ENCODE measurements around the gene CCDC107. TPM values are rescaled to one million over a fixed set of nuclear protein-coding genes. Genes with fewer than 3 reads are reported as not detected.

Gene CCDC107
- total and polyA plus RNA-seq, 2 of the 13 experiments (the other 11 are each of a cell fraction or from before 2014, with no cell fraction given) = 7.1 to 15.2 TPM

- in situ Hi-C loops (cut with HindIII; ENCODE audit: extremely low pct_ligation_motif_present, low pct_unique_long_range_greater_than_20kb) = no loop called here
- H3K9me3 ChIP-seq (ENCODE audit: low read length) = no peaks in the 10 kb centered on the region
- H3K4me2 ChIP-seq (ENCODE audit: low read depth, low read length) = peak overlapping the region; percentile 85
- FAIRE-seq = no peak
- intact Hi-C loops (cut with micrococcal nuclease; ENCODE audit: unreplicated experiment) = no loop called here
- H3K36me3 ChIP-seq (replicated peaks in 1 of 2; ENCODE audit: control insufficient read depth in 1 of 2, insufficient read depth in 2 of 2, low read length in 2 of 2) = no peaks in the 10 kb centered on the region
- H3K4me1 ChIP-seq (ENCODE audit: insufficient read depth, low read length) = peaks cover 61% of the 10 kb centered on the region
- no peak for DNase-seq (ENCODE audit: low spot score)
- H4K20me1 ChIP-seq (ENCODE audit: insufficient read depth, low read length) = no peaks in the 10 kb centered on the region
- TF ChIP-seq IKZF4 (CRISPR knock-in tag; IDR thresholded peaks at IDR 0.05; ENCODE audit: borderline replicate concordance, low read depth, not compliant biosample characterization) (no peak), PREB (CRISPR knock-in tag; IDR thresholded peaks at IDR 0.05) (no peak), ZNF589 (CRISPR knock-in tag; conservative IDR thresholded peaks at IDR 0.05) (no peak), PITX1 (CRISPR knock-in tag; IDR thresholded peaks at IDR 0.05) (0 out of 2 replicates have a peak, but pooled peaks have one; percentile 3), ZNF468 (CRISPR knock-in tag; IDR thresholded peaks at IDR 0.05) (no peak), ZSCAN29 (CRISPR knock-in tag; conservative IDR thresholded peaks at IDR 0.05) (no peak), ZNF263 (CRISPR knock-in tag; IDR thresholded peaks at IDR 0.05) (peak; percentile 84), ZNF709 (CRISPR knock-in tag; IDR thresholded peaks at IDR 0.05) (peak; percentile 38; the same call in 1 of the 2 replicates), JUN (CRISPR knock-in tag; IDR thresholded peaks at IDR 0.05) (no peak), ZSCAN5A (CRISPR knock-in tag; IDR thresholded peaks at IDR 0.05; ENCODE audit: borderline replicate concordance) (no peak), TEAD2 (CRISPR knock-in tag; IDR thresholded peaks at IDR 0.05) (no peak), ZNF337 (CRISPR knock-in tag; IDR thresholded peaks at IDR 0.05; ENCODE audit: borderline replicate concordance, low read depth) (peak; percentile 67; the same call in 1 of the 2 replicates), ELF1 (CRISPR knock-in tag; IDR thresholded peaks at IDR 0.05) (no peak), THAP9 (CRISPR knock-in tag; IDR thresholded peaks at IDR 0.05; ENCODE audit: borderline replicate concordance) (0 out of 2 replicates have a peak, but pooled peaks have one; percentile 6)
- TF ChIP-seq, protein P1, sequence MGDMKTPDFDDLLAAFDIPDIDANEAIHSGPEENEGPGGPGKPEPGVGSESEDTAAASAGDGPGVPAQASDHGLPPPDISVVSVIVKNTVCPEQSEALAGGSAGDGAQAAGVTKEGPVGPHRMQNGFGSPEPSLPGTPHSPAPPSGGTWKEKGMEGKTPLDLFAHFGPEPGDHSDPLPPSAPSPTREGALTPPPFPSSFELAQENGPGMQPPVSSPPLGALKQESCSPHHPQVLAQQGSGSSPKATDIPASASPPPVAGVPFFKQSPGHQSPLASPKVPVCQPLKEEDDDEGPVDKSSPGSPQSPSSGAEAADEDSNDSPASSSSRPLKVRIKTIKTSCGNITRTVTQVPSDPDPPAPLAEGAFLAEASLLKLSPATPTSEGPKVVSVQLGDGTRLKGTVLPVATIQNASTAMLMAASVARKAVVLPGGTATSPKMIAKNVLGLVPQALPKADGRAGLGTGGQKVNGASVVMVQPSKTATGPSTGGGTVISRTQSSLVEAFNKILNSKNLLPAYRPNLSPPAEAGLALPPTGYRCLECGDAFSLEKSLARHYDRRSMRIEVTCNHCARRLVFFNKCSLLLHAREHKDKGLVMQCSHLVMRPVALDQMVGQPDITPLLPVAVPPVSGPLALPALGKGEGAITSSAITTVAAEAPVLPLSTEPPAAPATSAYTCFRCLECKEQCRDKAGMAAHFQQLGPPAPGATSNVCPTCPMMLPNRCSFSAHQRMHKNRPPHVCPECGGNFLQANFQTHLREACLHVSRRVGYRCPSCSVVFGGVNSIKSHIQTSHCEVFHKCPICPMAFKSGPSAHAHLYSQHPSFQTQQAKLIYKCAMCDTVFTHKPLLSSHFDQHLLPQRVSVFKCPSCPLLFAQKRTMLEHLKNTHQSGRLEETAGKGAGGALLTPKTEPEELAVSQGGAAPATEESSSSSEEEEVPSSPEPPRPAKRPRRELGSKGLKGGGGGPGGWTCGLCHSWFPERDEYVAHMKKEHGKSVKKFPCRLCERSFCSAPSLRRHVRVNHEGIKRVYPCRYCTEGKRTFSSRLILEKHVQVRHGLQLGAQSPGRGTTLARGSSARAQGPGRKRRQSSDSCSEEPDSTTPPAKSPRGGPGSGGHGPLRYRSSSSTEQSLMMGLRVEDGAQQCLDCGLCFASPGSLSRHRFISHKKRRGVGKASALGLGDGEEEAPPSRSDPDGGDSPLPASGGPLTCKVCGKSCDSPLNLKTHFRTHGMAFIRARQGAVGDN (CRISPR knock-in tag; IDR thresholded peaks at IDR 0.05) = peak; percentile 36
- no peaks in the 10 kb centered on the region for H3K27me3 ChIP-seq (ENCODE audit: control insufficient read depth in 1 of 2, insufficient read depth in 2 of 2, low read length in 2 of 2)
- H3K79me2 ChIP-seq (ENCODE audit: insufficient read depth, low read length) = no peaks in the 10 kb centered on the region
- ChIA-PET CTCF (ENCODE audit: low intra/inter-chr PET ratio, low total read pairs) (no interaction called here), POLR2A (interaction anchor here (0.8 to 1.5 kb wide), 4 partner anchors 9 to 23 kb away, joined by 3 to 6 read pairs (median 4); partner anchors contain the start of gene ARHGEF39)
- no peak overlapping the region for H3K27ac ChIP-seq (ENCODE audit: extremely low read length, insufficient read depth, low read length)
- 18% methylated on average over 2 of the region's 3 CpGs for WGBS (ENCODE audit: low lambda C conversion rate)
- H2AFZ ChIP-seq (ENCODE audit: low read length) = no peak overlapping the region
- no TSS peak for BruUV-seq (replicated peaks)
- no peak for ATAC-seq
- peak overlapping the region; percentile 27 to 73 (median 57); a peak in 5 of 6 replicates for H3K4me3 ChIP-seq (replicated peaks in 1 of 3; ENCODE audit: insufficient read depth in 1 of 3, low read depth in 2 of 3, low read length in 3 of 3)
- H3K9ac ChIP-seq (ENCODE audit: insufficient read depth, low read depth, low read length) = peak overlapping the region; percentile 40
These were observed 15.9 kb downstream of the CCDC107 start for GRCh38 chr9:35674025-35674361.
